ENCODE results near the gene ROBO1.
A peak's percentile ranks its signal among the peaks of the same experiment; 100 is the strongest.
"Not testable (repeated sequence)": the region's sequence is repeated elsewhere in the genome, so short reads cannot be mapped to it uniquely, and the experiment has no call there.

The ROBO1 gene

DNA sequence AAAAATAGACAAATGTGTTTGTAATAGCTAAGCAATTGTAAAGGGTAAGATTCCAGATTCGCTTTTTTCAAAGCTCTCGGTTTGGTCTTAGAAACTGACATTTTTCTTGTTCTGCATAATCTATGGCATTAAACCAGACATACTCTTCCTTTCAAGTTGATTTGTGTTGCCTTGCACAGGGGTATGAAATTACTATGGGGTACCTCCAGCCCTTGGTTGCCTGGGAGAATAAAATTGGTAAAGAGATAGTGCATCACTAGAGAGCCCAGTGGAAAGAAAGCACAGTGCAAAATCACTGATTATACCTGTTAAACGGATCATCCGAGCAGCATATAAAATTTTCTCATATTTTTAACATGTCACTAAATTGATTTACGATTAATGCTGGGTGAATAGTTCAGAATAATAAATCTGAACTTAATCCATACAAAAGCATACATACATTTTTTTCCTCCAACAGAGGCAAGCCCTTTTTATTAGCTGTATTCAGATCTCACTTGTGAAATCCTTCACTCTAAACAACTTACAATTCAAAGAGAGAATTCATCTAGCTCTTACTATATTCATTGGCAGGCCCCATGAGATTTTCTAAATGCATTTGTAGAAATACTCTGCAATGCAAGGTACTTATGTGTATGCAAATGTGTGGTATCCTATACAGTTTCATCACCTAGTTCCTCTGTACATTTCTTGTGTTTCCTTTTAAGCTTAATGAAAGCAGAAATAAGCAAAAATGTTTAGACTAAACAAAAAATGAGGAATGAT is 224.4 kb downstream of the ROBO1 start:
- DNase-seq = no peak

- DNase-seq = no peak
Measured at GRCh38 chr3:79534727-79535126, 233.1 kb downstream of the ROBO1 start.

DNA sequence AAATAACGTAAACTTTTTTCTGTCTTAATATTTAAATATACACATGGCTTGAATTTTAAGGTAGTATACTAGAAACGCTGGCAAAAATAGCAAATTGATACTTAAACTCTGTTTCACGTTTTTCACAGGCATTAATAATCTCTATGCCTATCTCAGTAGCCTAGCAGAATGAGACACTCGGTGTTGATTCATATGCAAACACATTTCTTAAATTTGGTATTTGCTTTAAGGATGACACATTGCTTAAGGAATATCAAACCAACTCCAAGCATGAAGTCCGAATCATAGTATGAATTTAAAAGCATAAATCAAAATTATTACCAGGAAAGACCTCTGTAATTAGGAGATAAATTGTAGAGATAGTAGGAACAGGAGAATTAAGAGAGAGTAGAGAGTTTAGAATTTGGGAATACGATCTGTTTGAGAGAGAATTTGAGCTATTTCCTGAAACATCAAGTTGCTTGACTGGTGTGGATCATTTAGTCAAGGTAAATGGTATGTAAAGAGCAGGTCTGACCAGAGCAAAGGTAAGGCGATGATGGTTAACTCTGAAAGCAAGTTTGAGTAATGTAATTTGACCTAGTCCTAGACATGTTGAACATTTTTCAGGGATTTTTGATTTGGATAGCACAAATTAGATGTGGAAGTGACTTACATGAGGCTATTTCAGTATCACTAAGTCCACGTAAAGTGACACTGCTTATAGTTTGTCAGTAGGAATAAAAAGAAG is 236.1 kb downstream of the ROBO1 start:
- DNase-seq = no peak

DNA sequence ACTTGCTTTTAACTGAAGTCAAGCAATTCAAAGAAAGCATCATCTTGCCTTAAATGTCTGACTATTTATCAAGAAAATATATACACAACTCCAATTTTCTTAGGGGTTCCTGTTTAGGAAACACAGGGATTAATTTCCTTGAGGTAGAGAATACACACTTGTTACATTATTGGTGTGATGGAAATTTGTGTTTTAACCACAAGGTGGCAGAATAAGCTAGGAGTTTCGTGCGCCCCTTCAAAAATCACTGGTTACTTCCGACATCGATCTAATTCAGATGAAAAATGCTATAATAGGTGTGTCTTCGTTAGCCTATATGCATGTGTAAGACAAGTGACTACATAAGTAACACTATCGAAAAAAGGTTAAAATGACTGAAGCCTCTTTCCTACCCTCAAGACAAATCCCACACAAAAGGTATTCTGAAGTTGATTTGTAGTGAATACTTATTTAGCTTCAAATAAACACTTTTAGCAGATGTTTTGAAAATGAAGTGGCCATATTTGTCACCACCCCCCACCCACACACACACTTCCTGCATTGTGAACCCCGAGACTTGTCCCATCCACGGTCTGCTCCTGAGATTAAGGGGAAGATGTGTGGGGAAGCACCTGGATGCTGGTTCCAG is 246.5 kb downstream of the ROBO1 start:
- no peak for DNase-seq

GRCh38 chr3:79517766-79518413 is 249.9 kb downstream of the ROBO1 start:
- peak; percentile 0 to 6 for DNase-seq

GRCh38 chr3:79516795-79517194 is 251.0 kb downstream of the ROBO1 start:
- DNase-seq = no peak

DNA sequence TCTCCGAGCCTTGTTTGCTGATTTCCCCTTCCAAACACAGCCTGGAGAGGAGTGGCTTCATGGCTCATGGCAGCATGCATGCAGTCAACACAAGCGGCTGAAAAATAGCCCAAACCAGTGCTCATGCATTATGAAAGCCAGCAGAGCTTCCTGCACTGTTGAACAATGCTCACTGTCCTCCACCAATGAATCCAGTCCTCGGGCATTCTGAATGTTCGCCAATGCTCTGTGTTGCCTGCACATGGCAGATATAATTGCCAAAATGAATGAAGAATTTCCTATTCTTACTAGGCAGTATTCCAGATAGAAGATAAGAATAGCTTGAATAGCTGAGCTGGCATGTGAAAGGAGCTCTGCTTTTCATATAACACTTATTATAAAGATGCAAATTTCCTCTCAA is 252.7 kb downstream of the ROBO1 start:
- DNase-seq = no peak

DNA sequence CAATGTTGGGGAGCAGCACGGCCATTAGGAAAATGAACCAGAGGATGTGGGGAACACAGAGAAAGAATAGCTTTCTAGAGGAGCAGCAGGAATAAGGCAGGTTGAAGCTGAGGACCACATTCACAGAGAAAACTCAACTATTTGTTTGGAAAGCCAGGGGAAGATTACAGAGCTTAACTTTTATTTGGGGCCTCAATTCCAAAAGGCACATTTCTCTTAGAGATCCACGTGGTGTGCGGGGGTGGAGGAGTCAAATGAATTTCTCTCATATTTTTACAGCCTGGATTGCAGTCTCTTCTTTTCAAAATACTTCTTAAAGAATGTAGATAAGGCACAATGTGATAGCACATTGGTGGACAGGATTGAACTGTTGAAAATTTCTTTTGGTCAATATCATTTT is 253.7 kb downstream of the ROBO1 start:
- no peak for DNase-seq

DNA sequence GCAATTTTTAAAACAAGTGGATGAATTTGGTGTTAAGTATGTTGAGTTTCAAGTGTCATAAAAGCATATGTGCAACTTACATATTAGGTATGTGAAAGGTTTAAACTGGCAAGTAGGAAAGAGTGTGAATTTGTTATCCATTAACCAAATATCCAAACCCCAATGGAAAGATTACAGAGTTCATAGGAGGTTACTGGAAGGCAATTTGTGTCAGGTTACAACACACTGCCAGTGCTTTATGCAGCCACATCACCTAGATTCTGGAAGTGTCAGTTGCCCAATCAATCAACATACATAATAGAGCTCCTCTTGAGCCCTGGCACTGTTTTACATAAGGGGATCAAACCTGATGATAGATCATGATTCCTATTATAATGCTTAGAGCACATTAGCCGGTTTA is 261.0 kb downstream of the ROBO1 start:
- DNase-seq = no peak

DNA sequence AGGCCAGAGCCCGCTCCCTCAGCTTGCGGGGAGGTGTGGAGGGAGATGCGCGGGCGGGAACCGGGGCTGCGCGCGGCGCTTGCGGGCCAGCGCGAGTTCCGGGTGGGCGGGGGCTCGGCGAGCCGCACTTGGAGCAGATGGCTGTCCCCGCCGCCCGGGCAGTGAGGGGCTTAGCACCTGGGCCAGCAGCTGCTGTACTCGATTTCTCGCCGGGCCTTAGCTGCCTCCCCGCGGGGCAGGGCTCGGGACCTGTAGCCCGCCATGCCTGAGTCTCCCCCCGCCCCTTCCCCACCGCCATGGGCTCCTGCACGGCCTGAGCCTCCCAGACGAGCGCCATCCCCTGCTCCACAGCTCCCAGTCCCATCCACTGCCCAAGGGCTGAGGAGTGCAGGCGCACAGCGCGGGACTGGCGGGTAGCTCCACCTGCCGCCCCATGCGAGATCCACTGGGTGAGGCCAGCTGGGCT is 265.5 kb downstream of the ROBO1 start:
- DNase-seq = not testable (repeated sequence)

GRCh38 chr3:79497447-79498111 is 270.2 kb downstream of the ROBO1 start:
- no peak for DNase-seq

DNA sequence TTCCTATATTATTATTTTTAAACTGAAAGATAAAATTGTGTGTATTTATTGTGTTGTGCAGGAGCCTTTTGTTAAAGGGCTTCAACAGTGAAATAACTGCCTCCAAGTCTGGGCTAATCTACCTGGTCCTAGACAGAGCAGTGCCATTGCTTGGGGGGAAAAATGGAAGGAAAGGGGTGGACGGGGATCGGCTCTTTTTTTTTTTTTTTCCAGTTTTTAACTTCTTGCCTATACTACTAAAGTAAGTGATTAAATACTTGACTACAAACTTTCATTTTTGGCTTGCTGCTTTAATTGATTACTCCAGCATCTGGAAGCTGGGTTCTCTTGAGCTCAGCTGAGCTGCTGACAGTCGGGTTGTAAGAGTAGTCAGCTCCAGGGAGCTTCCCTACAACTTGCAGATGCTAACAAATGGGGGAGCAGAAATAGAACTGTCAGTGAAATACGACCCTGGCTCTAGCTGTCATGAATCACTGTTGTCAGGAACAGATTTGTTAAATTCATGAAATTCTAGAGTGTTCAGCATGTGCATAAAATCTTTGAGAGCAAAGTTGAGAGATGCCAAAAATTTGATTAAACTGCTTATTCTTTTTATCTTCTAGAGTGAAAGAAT is 276.7 kb downstream of the ROBO1 start:
- DNase-seq = no peak

- DNase-seq = no peak
Measured at GRCh38 chr3:79490165-79491028, 277.4 kb downstream of the ROBO1 start.

GRCh38 chr3:79488407-79488806 is 279.4 kb downstream of the ROBO1 start:
- DNase-seq = no peak

DNA sequence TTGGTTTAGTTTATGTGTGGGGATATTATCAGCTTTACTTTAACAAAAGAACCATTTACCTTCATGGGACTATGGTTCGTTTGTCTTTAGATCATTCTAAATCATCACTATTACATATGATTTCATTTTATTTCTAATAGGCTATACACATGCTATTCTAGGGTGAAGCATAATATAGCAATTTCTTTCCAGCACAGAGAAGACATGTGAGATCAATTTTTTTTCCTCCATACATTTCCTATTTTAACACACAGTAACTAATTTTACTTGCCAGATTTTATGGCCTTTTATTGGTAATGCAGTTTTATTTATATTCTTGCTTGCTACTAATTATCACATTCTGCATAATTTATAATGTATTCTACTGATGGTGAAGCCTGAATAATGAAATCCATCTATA is 287.1 kb downstream of the ROBO1 start:
- DNase-seq = no peak

DNA sequence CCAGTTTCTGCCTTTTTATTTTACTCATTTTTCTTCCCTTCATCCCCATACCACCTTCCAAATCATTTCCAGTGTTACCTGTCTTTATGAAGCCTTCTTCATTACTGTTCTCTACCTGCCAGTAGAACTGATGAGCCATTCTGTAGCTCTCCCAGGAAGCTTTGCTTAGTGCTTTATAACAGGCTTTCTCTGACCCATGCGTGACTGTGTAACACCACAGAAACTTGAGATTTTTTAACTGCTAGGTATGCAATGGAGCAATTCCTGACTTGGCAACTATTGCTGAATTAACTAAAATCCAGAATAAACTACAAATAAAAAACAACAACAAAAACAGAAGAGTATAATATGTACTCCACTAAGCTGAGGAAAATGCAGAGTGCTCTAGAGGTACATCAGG is 289.2 kb downstream of the ROBO1 start:
- DNase-seq = no peak

DNA sequence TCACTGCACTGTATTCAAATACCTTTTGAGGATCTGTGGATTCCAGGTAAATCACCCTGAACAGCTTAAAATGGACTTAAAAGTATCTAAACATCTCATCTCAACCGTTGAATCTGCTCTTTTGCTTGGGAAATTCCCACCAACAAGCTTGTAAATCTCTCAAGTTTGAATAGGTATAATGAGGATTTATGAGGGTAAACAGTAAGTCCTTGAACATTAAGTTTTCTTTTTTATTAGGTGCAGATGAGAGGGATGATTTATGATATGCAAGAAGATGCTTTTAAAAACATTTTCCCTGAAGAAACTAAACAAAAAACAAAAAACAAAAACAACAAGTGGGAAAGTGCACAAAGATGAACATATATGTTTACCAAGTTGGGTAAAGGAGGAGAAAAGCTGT is 290.6 kb downstream of the ROBO1 start:
- peak in 1 of 2 experiments; percentile 3 for DNase-seq

DNA sequence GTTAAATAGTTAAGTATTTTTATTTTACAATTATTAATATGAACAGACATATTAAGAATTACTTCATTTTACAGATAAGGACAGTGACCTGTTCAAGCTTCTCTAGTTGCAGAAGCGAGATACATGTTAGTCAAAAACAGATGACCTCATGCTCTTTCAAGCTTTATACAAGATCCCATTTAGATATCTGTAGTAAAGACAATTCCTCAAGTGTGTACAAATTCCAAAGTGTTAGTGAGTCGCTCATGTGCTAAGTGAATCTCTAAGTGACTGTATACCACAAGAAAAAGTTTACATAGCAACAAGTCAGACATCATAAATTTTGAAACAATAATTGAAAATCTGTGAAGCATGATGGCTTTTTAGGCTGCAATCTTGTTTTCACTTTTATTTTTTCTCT is 293.8 kb downstream of the ROBO1 start:
- DNase-seq = no peak

DNA sequence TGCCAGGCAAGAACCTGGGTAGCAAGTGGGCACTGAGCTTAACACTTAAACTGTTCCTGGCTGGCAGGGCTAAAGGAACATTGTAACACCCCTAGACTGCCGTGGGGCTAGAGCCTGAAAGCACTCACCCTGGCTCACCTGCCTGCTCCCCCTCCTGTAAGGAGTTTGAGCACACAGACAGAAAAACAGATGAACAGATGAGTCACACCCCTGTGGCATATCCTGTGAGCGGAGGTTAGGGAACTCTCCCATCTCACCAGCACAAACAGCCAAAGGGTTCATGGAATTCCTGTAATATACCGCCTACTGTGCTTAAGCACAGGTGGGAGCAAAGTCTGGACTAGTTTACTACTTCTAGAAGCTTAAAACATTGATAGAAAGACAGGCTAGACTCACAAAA is 300.1 kb downstream of the ROBO1 start:
- DNase-seq = no peak

- DNase-seq = no peak
Measured at GRCh38 chr3:79461129-79461792, 306.5 kb downstream of the ROBO1 start.

- DNase-seq = no peak
Measured at GRCh38 chr3:79453600-79453999, 314.2 kb downstream of the ROBO1 start.
